Measurements from ENCODE around the gene PTPRG. TPM values are rescaled to one million over a fixed set of nuclear protein-coding genes. Genes with fewer than 3 reads are reported as not detected.

Gene PTPRG
- total RNA-seq, 4 donors from 2014 or later = 11.0 to 18.5 (median 14.9) TPM

DNA sequence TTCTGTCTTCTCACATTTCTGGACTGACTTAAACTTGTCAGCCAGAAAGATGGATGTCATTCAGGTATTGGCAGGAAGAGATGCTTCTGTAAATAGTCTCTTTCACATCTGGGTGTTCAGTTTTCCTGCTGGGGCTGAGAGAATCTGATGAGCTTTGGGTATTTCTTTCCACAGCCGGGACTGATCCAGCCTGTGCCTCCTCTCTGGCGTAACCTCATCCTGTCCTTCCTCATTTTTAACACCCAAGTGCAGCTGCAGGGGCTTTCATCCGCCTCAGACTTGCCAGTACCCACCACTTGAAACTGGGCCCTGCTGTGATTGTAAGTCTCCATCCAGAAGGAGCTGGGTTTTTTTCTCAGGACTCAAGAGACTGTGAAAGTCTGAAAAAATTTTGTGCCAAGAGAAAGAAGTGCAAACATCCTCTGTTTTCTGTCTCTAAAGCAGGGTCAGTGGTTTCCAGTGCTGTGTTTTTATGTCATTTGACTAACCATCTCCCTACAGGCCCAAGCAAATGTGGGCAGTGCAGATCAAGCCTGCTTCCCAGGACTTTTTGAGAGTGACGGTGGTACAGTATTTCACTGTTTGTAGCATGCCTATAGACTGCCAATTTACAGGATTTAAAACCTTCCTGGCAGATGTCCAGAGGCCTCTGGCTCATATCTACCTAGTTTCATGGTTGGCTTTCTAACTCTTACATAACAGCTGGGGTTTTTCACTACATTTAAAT, 342.7 kb downstream of the PTPRG start:
- no peaks in the 10 kb centered on the region for H3K9me3 ChIP-seq
- H3K4me3 ChIP-seq = no peak overlapping the region
- TF ChIP-seq POLR2A (IDR thresholded peaks at IDR 0.05) (no peak), EP300 (IDR thresholded peaks at IDR 0.05) (no peak), POLR2AphosphoS5 (IDR thresholded peaks at IDR 0.05) (no peak)
- TF ChIP-seq, protein P1, sequence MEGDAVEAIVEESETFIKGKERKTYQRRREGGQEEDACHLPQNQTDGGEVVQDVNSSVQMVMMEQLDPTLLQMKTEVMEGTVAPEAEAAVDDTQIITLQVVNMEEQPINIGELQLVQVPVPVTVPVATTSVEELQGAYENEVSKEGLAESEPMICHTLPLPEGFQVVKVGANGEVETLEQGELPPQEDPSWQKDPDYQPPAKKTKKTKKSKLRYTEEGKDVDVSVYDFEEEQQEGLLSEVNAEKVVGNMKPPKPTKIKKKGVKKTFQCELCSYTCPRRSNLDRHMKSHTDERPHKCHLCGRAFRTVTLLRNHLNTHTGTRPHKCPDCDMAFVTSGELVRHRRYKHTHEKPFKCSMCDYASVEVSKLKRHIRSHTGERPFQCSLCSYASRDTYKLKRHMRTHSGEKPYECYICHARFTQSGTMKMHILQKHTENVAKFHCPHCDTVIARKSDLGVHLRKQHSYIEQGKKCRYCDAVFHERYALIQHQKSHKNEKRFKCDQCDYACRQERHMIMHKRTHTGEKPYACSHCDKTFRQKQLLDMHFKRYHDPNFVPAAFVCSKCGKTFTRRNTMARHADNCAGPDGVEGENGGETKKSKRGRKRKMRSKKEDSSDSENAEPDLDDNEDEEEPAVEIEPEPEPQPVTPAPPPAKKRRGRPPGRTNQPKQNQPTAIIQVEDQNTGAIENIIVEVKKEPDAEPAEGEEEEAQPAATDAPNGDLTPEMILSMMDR (IDR thresholded peaks at IDR 0.05) = no peak
- H3K36me3 ChIP-seq = no peaks in the 10 kb centered on the region
- DNase-seq (ENCODE audit: low spot score in 2 of 2) = no peak
- H3K27ac ChIP-seq = no peak overlapping the region
- H3K27me3 ChIP-seq = no peaks in the 10 kb centered on the region
- 11% methylated on average over 4 of the region's 4 CpGs for WGBS
- peaks cover 19% of the 10 kb centered on the region for H3K4me1 ChIP-seq

DNA sequence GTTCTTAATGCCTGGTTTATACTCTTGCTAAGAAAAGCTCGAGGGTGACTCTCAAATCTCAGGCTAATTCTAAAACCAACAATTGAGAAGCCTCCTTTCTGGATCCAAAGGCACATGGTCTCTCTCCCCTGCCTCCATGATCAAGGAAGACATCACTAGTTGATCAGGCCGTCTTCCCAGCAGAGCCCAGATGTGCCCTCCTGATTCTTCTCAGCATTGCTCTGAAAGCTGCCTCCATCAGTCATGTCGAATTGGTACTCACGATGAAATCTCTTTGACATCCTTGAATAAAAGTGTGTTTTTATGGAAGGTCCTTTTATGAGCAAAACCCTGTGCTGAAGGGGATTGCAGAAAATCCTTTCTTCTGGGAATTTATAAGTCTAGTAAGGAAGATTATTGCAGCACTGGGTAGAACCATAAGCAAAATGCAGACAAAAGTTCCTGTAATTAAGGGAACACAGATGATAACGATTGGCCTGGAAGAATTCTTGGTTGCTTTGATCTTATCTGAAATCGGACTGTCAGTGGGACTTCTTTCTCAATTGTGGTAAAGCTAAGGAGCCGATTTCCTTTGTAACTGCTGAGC, 345.9 kb downstream of the PTPRG start:
- no peak for DNase-seq (ENCODE audit: low spot score in 2 of 2)
- H3K27me3 ChIP-seq = no peaks in the 10 kb centered on the region
- TF ChIP-seq EP300 (IDR thresholded peaks at IDR 0.05) = no peak
- no peak for TF ChIP-seq POLR2A (IDR thresholded peaks at IDR 0.05)
- TF ChIP-seq POLR2AphosphoS5 (IDR thresholded peaks at IDR 0.05) = no peak
- TF ChIP-seq, protein P1 (IDR thresholded peaks at IDR 0.05) = no peak
- no peak overlapping the region for H3K27ac ChIP-seq
- H3K36me3 ChIP-seq = no peaks in the 10 kb centered on the region
- H3K9me3 ChIP-seq = no peaks in the 10 kb centered on the region
- peaks cover 19% of the 10 kb centered on the region for H3K4me1 ChIP-seq
- 92% methylated on average over 7 of the region's 7 CpGs for WGBS
- H3K4me3 ChIP-seq = no peak overlapping the region

DNA sequence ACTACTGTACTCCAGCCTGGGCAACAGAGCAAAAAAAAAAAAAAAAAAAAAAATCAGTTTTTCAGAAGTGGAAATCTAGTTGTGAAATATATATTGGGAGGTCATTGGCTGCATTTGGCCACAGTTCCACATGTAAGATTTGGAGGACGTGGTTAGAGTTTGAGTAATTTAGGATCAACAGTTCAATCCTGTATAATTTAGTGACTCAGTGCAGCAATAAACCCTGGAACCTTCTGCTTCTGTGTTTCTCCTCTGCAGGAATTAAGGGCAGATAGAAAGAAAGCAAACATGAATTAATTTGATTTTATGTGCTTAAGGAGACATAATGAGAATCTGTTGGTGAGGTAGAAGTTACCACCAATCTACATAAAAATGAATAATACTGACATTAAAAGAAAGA, 347.0 kb downstream of the PTPRG start:
- H3K27ac ChIP-seq = no peak overlapping the region
- no peaks in the 10 kb centered on the region for H3K27me3 ChIP-seq
- 59% methylated on average over 1 of the region's 1 CpG for WGBS
- no peak overlapping the region for H3K4me3 ChIP-seq
- H3K36me3 ChIP-seq = no peaks in the 10 kb centered on the region
- peaks cover 19% of the 10 kb centered on the region for H3K4me1 ChIP-seq
- no peaks in the 10 kb centered on the region for H3K9me3 ChIP-seq
- no peak for DNase-seq (ENCODE audit: low spot score in 2 of 2)
- TF ChIP-seq POLR2AphosphoS5 (IDR thresholded peaks at IDR 0.05) (no peak), POLR2A (IDR thresholded peaks at IDR 0.05) (no peak)

- Histone ChIP-seq H3K4me3 (no peak overlapping the region), H3K9me3 (no peaks in the 10 kb centered on the region), H3K36me3 (no peaks in the 10 kb centered on the region), H3K27me3 (no peaks in the 10 kb centered on the region), H3K4me1 (no peaks in the 10 kb centered on the region), H3K27ac (no peak overlapping the region)
- DNase-seq (ENCODE audit: low spot score in 2 of 2) = no peak
- TF ChIP-seq, protein P1 (IDR thresholded peaks at IDR 0.05) = no peak
- TF ChIP-seq EP300 (IDR thresholded peaks at IDR 0.05) = no peak
- whole genome bisulfite sequencing = 92% methylated on average over 3 of the region's 3 CpGs
These were observed 349.4 kb downstream of the PTPRG start for GRCh38 chr3:61910732-61911131.

DNA sequence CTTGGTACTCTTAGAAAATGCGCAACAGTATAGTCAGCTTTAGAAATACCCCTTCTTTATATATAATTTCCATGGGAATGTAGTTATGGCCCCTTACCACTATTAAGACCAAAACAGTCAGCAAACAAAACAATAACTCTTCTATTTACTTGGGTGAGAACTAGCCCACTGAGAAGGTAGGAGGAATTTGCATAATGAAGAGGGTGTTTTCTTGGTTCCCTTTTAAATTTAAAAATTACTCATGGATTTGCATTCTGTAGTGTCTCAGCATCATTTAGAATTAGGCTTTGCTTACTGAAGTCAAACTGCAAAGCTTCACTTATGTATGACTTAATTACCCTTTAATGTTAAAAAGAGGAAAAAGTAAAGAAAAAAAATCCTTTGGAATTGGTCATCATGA, 350.8 kb downstream of the PTPRG start:
- H3K36me3 ChIP-seq = no peaks in the 10 kb centered on the region
- 100% methylated on average over 1 of the region's 1 CpG for WGBS
- no peak for DNase-seq (ENCODE audit: low spot score in 2 of 2)
- no peak overlapping the region for H3K27ac ChIP-seq
- no peak for TF ChIP-seq POLR2A (IDR thresholded peaks at IDR 0.05)
- TF ChIP-seq POLR2AphosphoS5 (IDR thresholded peaks at IDR 0.05) = no peak
- TF ChIP-seq, protein P1 (IDR thresholded peaks at IDR 0.05) = no peak
- no peak for TF ChIP-seq EP300 (IDR thresholded peaks at IDR 0.05)
- H3K27me3 ChIP-seq = no peaks in the 10 kb centered on the region
- H3K9me3 ChIP-seq = no peaks in the 10 kb centered on the region
- H3K4me3 ChIP-seq = no peak overlapping the region
- no peaks in the 10 kb centered on the region for H3K4me1 ChIP-seq

Measured in suprapubic skin (tissue), 4 donors.